ENCODE measurements around the gene ATP1A4. TPM values are rescaled to one million over a fixed set of nuclear protein-coding genes. Genes with fewer than 3 reads are reported as not detected.
A peak's percentile ranks its signal among the peaks of the same experiment; 100 is the strongest.

Gene ATP1A4
- total and polyA plus RNA-seq, 10 of the 15 experiments (the other 5 are each of a cell fraction or from before 2014, with no cell fraction given) = 0.31 to 1.0 (median 0.54) TPM

GRCh38 chr1:160208557-160209320 is 57.3 kb downstream of the ATP1A4 start:
- Histone ChIP-seq H3K9me3 (replicated peaks; ENCODE audit: control insufficient read depth, insufficient read depth, low read length) (no peaks in the 10 kb centered on the region), H3K27ac (ENCODE audit: control insufficient read depth, insufficient read depth) (no peak overlapping the region), H3K4me3 (no peak overlapping the region), H3K79me2 (ENCODE audit: control insufficient read depth, insufficient read depth, low read length) (peaks cover 35% of the 10 kb centered on the region), H4K20me1 (ENCODE audit: control insufficient read depth, insufficient read depth) (no peaks in the 10 kb centered on the region), H2AFZ (ENCODE audit: control insufficient read depth, low read depth, low read length) (no peak overlapping the region), H3K4me1 (ENCODE audit: control insufficient read depth, insufficient read depth, low read length) (peaks cover 26% of the 10 kb centered on the region), H3K4me2 (ENCODE audit: control insufficient read depth, insufficient read depth) (peak overlapping the region; percentile 82; the same call in 1 of the 2 replicates), H3K9ac (ENCODE audit: control insufficient read depth, insufficient read depth, low read length) (no peak overlapping the region), H3K36me3 (ENCODE audit: control insufficient read depth in 2 of 2, insufficient read depth in 2 of 2, low read length in 1 of 2) (peaks cover 17 to 19% of the 10 kb centered on the region in 2 experiments; a peak in 3 of 4 replicates), H3K27me3 (replicated peaks in 1 of 2; ENCODE audit: control insufficient read depth in 2 of 2, insufficient read depth in 2 of 2, low read length in 1 of 2) (no peaks in the 10 kb centered on the region)
- no peak for DNase-seq (ENCODE audit: low read depth, low spot score)
- POLR2A ChIA-PET = interaction anchor here (0.8 to 1.0 kb wide), 3 partner anchors 40 to 71 kb away, joined by 3 read pairs; no protein-coding TSS in a partner anchor
- no peak for FAIRE-seq
- CTCF ChIA-PET = interaction anchor here (1.0 to 7.7 kb wide), 9 partner anchors 10 to 167 kb away, joined by 3 to 46 read pairs (median 4); partner anchors contain the start of gene DCAF8
- WGBS (ENCODE audit: insufficient coverage, insufficient replicate concordance, low lambda C conversion rate, missing lambda C conversion rate) = 73% methylated on average over 6 of the region's 6 CpGs
- intact Hi-C loops (cut with micrococcal nuclease; ENCODE audit: unreplicated experiment) (no loop called here), in situ Hi-C loops (cut with MboI) (no loop called here)
- SMC1A ChIA-PET (ENCODE audit: uncharacterized antibody, unreplicated experiment) = interaction anchor here (0.8 to 11.5 kb wide), 6 partner anchors 11 to 83 kb away, joined by 3 to 95 read pairs (median 10); no protein-coding TSS in a partner anchor
- TF ChIP-seq RCOR1 (conservative IDR thresholded peaks at IDR 0.05; ENCODE audit: low read depth, low read length) (no peak), NFYB (IDR thresholded peaks at IDR 0.05; ENCODE audit: insufficient read depth, low read depth, low read length) (no peak), STAT3 (IDR thresholded peaks at IDR 0.05; ENCODE audit: low read depth, low read length) (no peak), NR2F1 (conservative IDR thresholded peaks at IDR 0.05) (no peak), BMI1 (IDR thresholded peaks at IDR 0.05; ENCODE audit: borderline replicate concordance) (peak; percentile 43; the same call in 1 of the 2 replicates)
- RAD21 ChIA-PET (ENCODE audit: unreplicated experiment) = interaction anchor here (1.9 to 3.2 kb wide), 3 partner anchors 16 to 83 kb away, joined by 6 to 16 read pairs (median 8); no protein-coding TSS in a partner anchor
- no TSS peak for BruUV-seq (replicated peaks)
- no peak for ATAC-seq
